PFSK-1 (cell line): ENCODE measurements around the gene TAAR8.

Source experiments
- POLR2AphosphoS5 ChIP-seq: IDR thresholded peaks from 2 replicates; pipeline ENCODE4 v1.6.1; 2012; ENCODE audit warnings: low read depth, mild to moderate bottlenecking, control low read depth, low read length, moderate library complexity
- SIN3A ChIP-seq: IDR thresholded peaks from 2 replicates; pipeline ENCODE4 v1.6.1; 2012; ENCODE audit warnings: mild to moderate bottlenecking, low read length, moderate library complexity, borderline replicate concordance; ENCODE audit not compliant: insufficient read depth
- TAF1 ChIP-seq: IDR thresholded peaks from 2 replicates; pipeline ENCODE4 v1.6.1; 2012; ENCODE audit warnings: low read length, control low read depth, borderline replicate concordance; ENCODE audit not compliant: insufficient read depth
- TF ChIP-seq, protein P1 (sequence below), 2 experiments: IDR thresholded peaks; 2 replicates each; pipeline versions ENCODE4 v1.6.1 to v1.8.0; 2011 to 2012; ENCODE audit warnings: low read depth in 2 of 2, low read length in 2 of 2, control low read depth in 1 of 2, inconsistent platforms in 1 of 2, mild to moderate bottlenecking in 1 of 2, moderate library complexity in 1 of 2; ENCODE audit not compliant: insufficient read depth in 1 of 2

DNA sequence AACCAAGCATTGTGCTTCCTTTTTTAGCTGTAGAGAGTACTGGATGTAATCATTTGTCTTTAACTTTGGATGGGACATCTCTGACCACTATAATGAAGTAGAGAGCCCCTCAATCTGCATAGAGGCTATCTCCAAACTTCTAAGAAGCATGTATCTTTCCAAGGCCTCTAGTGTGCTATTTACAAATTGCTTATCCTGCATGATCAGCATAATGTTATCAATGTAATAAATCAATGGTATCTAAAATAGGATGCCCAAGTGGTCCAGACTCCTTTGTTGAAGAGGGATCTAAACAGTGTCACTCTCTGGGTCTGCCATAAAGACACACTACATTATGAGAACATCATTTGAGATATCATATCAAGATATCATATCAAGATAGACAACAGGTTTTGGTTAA is 7.6 kb upstream of the TAAR8 start:
- TF ChIP-seq, protein P1, sequence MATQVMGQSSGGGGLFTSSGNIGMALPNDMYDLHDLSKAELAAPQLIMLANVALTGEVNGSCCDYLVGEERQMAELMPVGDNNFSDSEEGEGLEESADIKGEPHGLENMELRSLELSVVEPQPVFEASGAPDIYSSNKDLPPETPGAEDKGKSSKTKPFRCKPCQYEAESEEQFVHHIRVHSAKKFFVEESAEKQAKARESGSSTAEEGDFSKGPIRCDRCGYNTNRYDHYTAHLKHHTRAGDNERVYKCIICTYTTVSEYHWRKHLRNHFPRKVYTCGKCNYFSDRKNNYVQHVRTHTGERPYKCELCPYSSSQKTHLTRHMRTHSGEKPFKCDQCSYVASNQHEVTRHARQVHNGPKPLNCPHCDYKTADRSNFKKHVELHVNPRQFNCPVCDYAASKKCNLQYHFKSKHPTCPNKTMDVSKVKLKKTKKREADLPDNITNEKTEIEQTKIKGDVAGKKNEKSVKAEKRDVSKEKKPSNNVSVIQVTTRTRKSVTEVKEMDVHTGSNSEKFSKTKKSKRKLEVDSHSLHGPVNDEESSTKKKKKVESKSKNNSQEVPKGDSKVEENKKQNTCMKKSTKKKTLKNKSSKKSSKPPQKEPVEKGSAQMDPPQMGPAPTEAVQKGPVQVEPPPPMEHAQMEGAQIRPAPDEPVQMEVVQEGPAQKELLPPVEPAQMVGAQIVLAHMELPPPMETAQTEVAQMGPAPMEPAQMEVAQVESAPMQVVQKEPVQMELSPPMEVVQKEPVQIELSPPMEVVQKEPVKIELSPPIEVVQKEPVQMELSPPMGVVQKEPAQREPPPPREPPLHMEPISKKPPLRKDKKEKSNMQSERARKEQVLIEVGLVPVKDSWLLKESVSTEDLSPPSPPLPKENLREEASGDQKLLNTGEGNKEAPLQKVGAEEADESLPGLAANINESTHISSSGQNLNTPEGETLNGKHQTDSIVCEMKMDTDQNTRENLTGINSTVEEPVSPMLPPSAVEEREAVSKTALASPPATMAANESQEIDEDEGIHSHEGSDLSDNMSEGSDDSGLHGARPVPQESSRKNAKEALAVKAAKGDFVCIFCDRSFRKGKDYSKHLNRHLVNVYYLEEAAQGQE (IDR thresholded peaks at IDR 0.05; ENCODE audit: insufficient read depth in 1 of 2, low read depth in 2 of 2, low read length in 2 of 2) = no peak
- TF ChIP-seq POLR2AphosphoS5 = no peak
- TF ChIP-seq TAF1 = no peak
- TF ChIP-seq SIN3A = no peak
